IPS-20b (cell line): Measurements from ENCODE around the gene LIMK1.
"Not testable (repeated sequence)": the region's sequence is repeated elsewhere in the genome, so short reads cannot be mapped to it uniquely, and the experiment has no call there.

ENCODE experiments used
- H3K27ac ChIP-seq: one replicate; pipeline ENCODE4 v1.5.1; 2013; ENCODE audit warnings: low read length
- H3K27me3 ChIP-seq: 2 replicates; pipeline ENCODE4 v1.6.1; 2013; ENCODE audit warnings: mild to moderate bottlenecking, low read length, inconsistent platforms; ENCODE audit not compliant: insufficient read depth
- H3K36me3 ChIP-seq: 2 replicates; pipeline ENCODE4 v1.6.1; 2013; ENCODE audit warnings: low read depth, mild to moderate bottlenecking, inconsistent platforms, low read length, moderate library complexity; ENCODE audit not compliant: insufficient read depth
- H3K4me1 ChIP-seq: 2 replicates; pipeline ENCODE4 v1.6.1; 2013; ENCODE audit warnings: mild to moderate bottlenecking, control low read depth, inconsistent platforms, low read length, moderate library complexity; ENCODE audit not compliant: insufficient read depth
- H3K4me3 ChIP-seq: 2 replicates; pipeline ENCODE4 v1.5.1; 2013; ENCODE audit warnings: mild to moderate bottlenecking, low read length, inconsistent platforms
- H3K9ac ChIP-seq: 2 replicates; pipeline ENCODE4 v1.6.1; 2013; ENCODE audit warnings: low read depth, mild to moderate bottlenecking, inconsistent platforms, low read length, moderate library complexity
- H3K9me3 ChIP-seq: 2 replicates; pipeline ENCODE4 v1.6.1; 2013; ENCODE audit warnings: mild to moderate bottlenecking, low read depth, low read length, inconsistent platforms; ENCODE audit not compliant: insufficient read depth

The LIMK1 gene

DNA sequence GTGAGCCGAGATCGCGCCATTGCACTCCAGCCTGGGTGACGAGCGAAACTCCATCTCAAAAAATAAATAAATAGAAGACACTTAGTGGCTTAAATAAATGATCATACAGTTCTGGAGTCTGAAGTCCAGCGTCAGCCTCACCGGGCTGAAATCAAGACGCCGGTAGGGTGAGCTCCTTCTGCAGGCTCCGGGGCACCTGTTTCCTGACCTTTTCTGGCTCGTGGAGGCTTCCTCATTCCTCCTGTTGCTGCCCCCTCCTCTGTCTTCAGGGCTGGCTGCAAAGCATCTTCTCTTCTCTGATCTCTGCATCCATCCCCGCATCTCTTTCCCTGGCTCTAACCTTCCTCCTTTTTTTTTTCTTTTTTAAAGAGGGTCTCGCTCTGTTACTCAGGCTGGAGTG, 32.8 kb downstream of the LIMK1 start:
- Histone ChIP-seq H3K4me3 (no peak overlapping the region), H3K36me3 (peaks cover 44% of the 10 kb centered on the region), H3K4me1 (no peaks in the 10 kb centered on the region), H3K9me3 (no peaks in the 10 kb centered on the region), H3K9ac (no peak overlapping the region), H3K27ac (no peak overlapping the region), H3K27me3 (no peaks in the 10 kb centered on the region)

- H3K36me3 ChIP-seq, result peaks cover 38% of the 10 kb centered on the region
- no peak overlapping the region for H3K4me3 ChIP-seq
- H3K9me3 ChIP-seq, result no peaks in the 10 kb centered on the region
- H3K9ac ChIP-seq, result no peak overlapping the region
- H3K4me1 ChIP-seq, result no peaks in the 10 kb centered on the region
- no peaks in the 10 kb centered on the region for H3K27me3 ChIP-seq
- no peak overlapping the region for H3K27ac ChIP-seq
Observed at GRCh38 chr7:74119831-74120230, 36.2 kb downstream of the LIMK1 start.

GRCh38 chr7:74121401-74122249, 38.0 kb downstream of the LIMK1 start:
- peaks cover 28% of the 10 kb centered on the region for H3K36me3 ChIP-seq
- H3K27me3 ChIP-seq, result no peaks in the 10 kb centered on the region
- no peak overlapping the region for H3K27ac ChIP-seq
- H3K9me3 ChIP-seq, result no peaks in the 10 kb centered on the region
- no peak overlapping the region for H3K9ac ChIP-seq
- no peaks in the 10 kb centered on the region for H3K4me1 ChIP-seq
- H3K4me3 ChIP-seq, result no peak overlapping the region

- not testable (repeated sequence) for H3K27ac ChIP-seq, H3K27me3 ChIP-seq, H3K4me3 ChIP-seq, H3K4me1 ChIP-seq, H3K9ac ChIP-seq, H3K9me3 ChIP-seq
- peaks cover 23% of the 10 kb centered on the region for H3K36me3 ChIP-seq
Observed at GRCh38 chr7:74123892-74124291, 40.3 kb downstream of the LIMK1 start.

- Histone ChIP-seq H3K4me3 (no peak overlapping the region), H3K27ac (no peak overlapping the region), H3K36me3 (peaks cover 9% of the 10 kb centered on the region; the same call in 1 of the 2 replicates), H3K4me1 (no peaks in the 10 kb centered on the region), H3K9me3 (no peaks in the 10 kb centered on the region), H3K9ac (no peak overlapping the region), H3K27me3 (no peaks in the 10 kb centered on the region)
Observed at GRCh38 chr7:74126220-74126880, 42.7 kb downstream of the LIMK1 start.

DNA sequence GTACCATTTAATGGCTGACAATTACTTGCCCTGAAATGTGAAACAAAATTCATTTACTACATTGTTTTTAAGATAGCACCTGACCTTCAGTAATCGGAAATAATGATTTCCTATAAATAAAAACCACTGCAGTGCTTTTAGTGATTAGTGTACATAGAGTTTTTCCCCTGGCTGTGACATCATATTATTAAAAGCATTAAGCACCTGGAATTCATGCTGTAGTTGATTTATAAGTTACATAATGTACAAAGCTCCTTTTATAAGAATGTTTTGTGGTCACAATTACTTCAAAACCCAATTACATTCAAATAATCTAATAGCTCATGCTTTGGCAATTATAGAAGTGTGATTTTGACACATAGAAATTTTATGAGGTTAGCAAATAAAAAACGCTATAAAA, 46.3 kb downstream of the LIMK1 start:
- no peak overlapping the region for H3K4me3 ChIP-seq
- H3K27ac ChIP-seq, result no peak overlapping the region
- no peaks in the 10 kb centered on the region; the same call in 1 of the 2 replicates for H3K4me1 ChIP-seq
- H3K9me3 ChIP-seq, result no peaks in the 10 kb centered on the region
- no peak overlapping the region for H3K9ac ChIP-seq
- H3K36me3 ChIP-seq, result no peaks in the 10 kb centered on the region
- H3K27me3 ChIP-seq, result no peaks in the 10 kb centered on the region

- no peaks in the 10 kb centered on the region for H3K27me3 ChIP-seq
- H3K9me3 ChIP-seq, result no peaks in the 10 kb centered on the region
- H3K4me1 ChIP-seq, result no peaks in the 10 kb centered on the region; the same call in 1 of the 2 replicates
- H3K4me3 ChIP-seq, result no peak overlapping the region
- H3K9ac ChIP-seq, result no peak overlapping the region
- H3K27ac ChIP-seq, result no peak overlapping the region
- H3K36me3 ChIP-seq, result no peaks in the 10 kb centered on the region
Observed at GRCh38 chr7:74130518-74130917, 46.9 kb downstream of the LIMK1 start.

GRCh38 chr7:74134117-74134620, 50.6 kb downstream of the LIMK1 start:
- H3K27ac ChIP-seq, result no peak overlapping the region
- H3K27me3 ChIP-seq, result no peaks in the 10 kb centered on the region
- H3K4me1 ChIP-seq, result peaks cover 4% of the 10 kb centered on the region; the same call in 1 of the 2 replicates
- H3K36me3 ChIP-seq, result no peaks in the 10 kb centered on the region
- no peaks in the 10 kb centered on the region for H3K9me3 ChIP-seq
- H3K9ac ChIP-seq, result no peak overlapping the region
- H3K4me3 ChIP-seq, result no peak overlapping the region

- H3K9ac ChIP-seq, result no peak overlapping the region
- H3K4me1 ChIP-seq, result peaks cover 14% of the 10 kb centered on the region; the same call in 1 of the 2 replicates
- H3K9me3 ChIP-seq, result no peaks in the 10 kb centered on the region
- H3K27ac ChIP-seq, result no peak overlapping the region
- no peaks in the 10 kb centered on the region for H3K36me3 ChIP-seq
- H3K27me3 ChIP-seq, result no peaks in the 10 kb centered on the region
- peak overlapping the region; percentile 46 for H3K4me3 ChIP-seq
Observed at GRCh38 chr7:74138334-74138867, 54.8 kb downstream of the LIMK1 start.

- H3K36me3 ChIP-seq, result no peaks in the 10 kb centered on the region
- peak overlapping the region; percentile 23 for H3K27ac ChIP-seq
- no peaks in the 10 kb centered on the region for H3K27me3 ChIP-seq
- H3K9ac ChIP-seq, result no peak overlapping the region
- H3K9me3 ChIP-seq, result no peaks in the 10 kb centered on the region
- H3K4me3 ChIP-seq, result peak overlapping the region; percentile 43; the same call in 1 of the 2 replicates
- H3K4me1 ChIP-seq, result peaks cover 14% of the 10 kb centered on the region; the same call in 1 of the 2 replicates
Observed at GRCh38 chr7:74138945-74139843, 55.6 kb downstream of the LIMK1 start.

DNA sequence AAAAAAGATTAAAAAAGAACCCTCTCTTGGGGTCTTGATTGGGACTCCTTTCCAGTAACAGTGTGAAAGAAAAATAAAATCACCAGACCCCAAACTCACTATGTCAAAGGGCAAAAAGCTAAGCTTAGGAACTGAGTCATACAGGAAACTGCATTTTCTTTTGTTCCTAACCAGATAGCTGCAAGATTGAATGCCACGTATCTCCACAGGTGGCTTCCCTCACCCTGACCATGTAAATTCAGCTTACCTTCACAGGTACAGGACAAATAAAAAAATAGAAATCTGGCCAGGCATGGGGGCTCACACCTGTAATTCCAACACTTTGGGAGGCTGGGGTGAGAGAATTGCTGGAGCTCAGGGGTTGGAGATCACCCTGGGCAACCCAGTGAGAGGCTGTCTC, 58.1 kb downstream of the LIMK1 start:
- H3K9me3 ChIP-seq, result no peaks in the 10 kb centered on the region
- H3K27ac ChIP-seq, result no peak overlapping the region
- H3K9ac ChIP-seq, result no peak overlapping the region

More for the DNA sequence above, 58.1 kb downstream of the LIMK1 start:
- Histone ChIP-seq H3K27me3 (no peaks in the 10 kb centered on the region), H3K36me3 (no peaks in the 10 kb centered on the region), H3K4me1 (peaks cover 14% of the 10 kb centered on the region; the same call in 1 of the 2 replicates), H3K4me3 (no peak overlapping the region)
